HPDE6-E6E7 (cell line): ENCODE results near the gene SH3GL1.

ENCODE experiments used
- DNase-seq: peaks from one replicate; pipeline ENCODE4 v3.0.0; 2011; ENCODE audit warnings: missing footprints; ENCODE audit errors: extremely low spot score

Gene SH3GL1

GRCh38 chr19:4400135-4400936 is at the start of gene SH3GL1:
TSS of gene SH3GL1 (minus strand) at chr19:4400547. CDS start at chr19:4400368, 179 bp downstream.
- peak; percentile 76 for DNase-seq

- no peak for DNase-seq
Observed at GRCh38 chr19:4449639-4450028, 49.3 kb upstream of the SH3GL1 start.

GRCh38 chr19:4449022-4449638 is 48.8 kb upstream of the SH3GL1 start:
- DNase-seq, result no peak

GRCh38 chr19:4448147-4448985 is 48.0 kb upstream of the SH3GL1 start:
- no peak for DNase-seq

GRCh38 chr19:4447327-4448146 is 47.2 kb upstream of the SH3GL1 start:
- no peak for DNase-seq

GRCh38 chr19:4446704-4447200 is 46.4 kb upstream of the SH3GL1 start:
- no peak for DNase-seq

- no peak for DNase-seq
Observed at GRCh38 chr19:4445963-4446703, 45.8 kb upstream of the SH3GL1 start.

- no peak for DNase-seq
Observed at GRCh38 chr19:4444765-4445741, 44.7 kb upstream of the SH3GL1 start.

- DNase-seq, result no peak
Observed at GRCh38 chr19:4443966-4444764, 43.8 kb upstream of the SH3GL1 start.

- DNase-seq, result no peak
Observed at GRCh38 chr19:4443188-4443587, 42.8 kb upstream of the SH3GL1 start.

- no peak for DNase-seq
Observed at GRCh38 chr19:4442819-4443146, 42.4 kb upstream of the SH3GL1 start.

- no peak for DNase-seq
Observed at GRCh38 chr19:4441994-4442818, 41.9 kb upstream of the SH3GL1 start.

- DNase-seq, result no peak
Observed at GRCh38 chr19:4439243-4439642, 38.9 kb upstream of the SH3GL1 start.

- DNase-seq, result no peak
Observed at GRCh38 chr19:4437103-4437502, 36.8 kb upstream of the SH3GL1 start.

GRCh38 chr19:4436231-4436630 is 35.9 kb upstream of the SH3GL1 start:
- no peak for DNase-seq

GRCh38 chr19:4434391-4434790 is 34.0 kb upstream of the SH3GL1 start:
- DNase-seq, result no peak

GRCh38 chr19:4432918-4433506 is 32.7 kb upstream of the SH3GL1 start:
- DNase-seq, result no peak
